ENCODE measurements around the gene APOBEC3B.

Gene APOBEC3B

GRCh38 chr22:38954414-38955043 is 27.6 kb upstream of the APOBEC3B start (continued):
- TF ChIP-seq PATZ1 (CRISPR knock-in tag; IDR thresholded peaks at IDR 0.05; ENCODE audit: borderline replicate concordance) = no peak
- no peak for TF ChIP-seq OSR1 (CRISPR knock-in tag; IDR thresholded peaks at IDR 0.05)
- no peak for TF ChIP-seq TOX (CRISPR knock-in tag; IDR thresholded peaks at IDR 0.05; ENCODE audit: borderline replicate concordance)
- TF ChIP-seq ZNF8 (CRISPR knock-in tag; IDR thresholded peaks at IDR 0.05) = no peak
- no peak for TF ChIP-seq ESRRG (CRISPR knock-in tag; IDR thresholded peaks at IDR 0.05)
- no peak for TF ChIP-seq RARB (CRISPR knock-in tag; IDR thresholded peaks at IDR 0.05)
- TF ChIP-seq ZNF70 (CRISPR knock-in tag; IDR thresholded peaks at IDR 0.05) = no peak
- no peak for TF ChIP-seq TCF4 (CRISPR knock-in tag; IDR thresholded peaks at IDR 0.05; ENCODE audit: borderline replicate concordance)
- no peak for TF ChIP-seq CSRNP3 (CRISPR knock-in tag; IDR thresholded peaks at IDR 0.05)
- no peak for TF ChIP-seq ZFP30 (CRISPR knock-in tag; IDR thresholded peaks at IDR 0.05)
- TF ChIP-seq PPARA (CRISPR knock-in tag; IDR thresholded peaks at IDR 0.05; ENCODE audit: borderline replicate concordance) = no peak

GRCh38 chr22:38955250-38955905 is 26.8 kb upstream of the APOBEC3B start:
- no peak for ATAC-seq
- TF ChIP-seq ISL1 (CRISPR knock-in tag; IDR thresholded peaks at IDR 0.05) = no peak
- no peak for TF ChIP-seq TOX (CRISPR knock-in tag; IDR thresholded peaks at IDR 0.05; ENCODE audit: borderline replicate concordance)

- ATAC-seq = no peak
- TF ChIP-seq PPARA (CRISPR knock-in tag; IDR thresholded peaks at IDR 0.05; ENCODE audit: borderline replicate concordance) = no peak
- no peak for TF ChIP-seq PATZ1 (CRISPR knock-in tag; IDR thresholded peaks at IDR 0.05; ENCODE audit: borderline replicate concordance)
- no peak for TF ChIP-seq ZC3H10 (CRISPR knock-in tag; IDR thresholded peaks at IDR 0.05)
These were observed 26.2 kb upstream of the APOBEC3B start for GRCh38 chr22:38955926-38956325.

- ATAC-seq = no peak
- no peak for TF ChIP-seq BACH2 (CRISPR knock-in tag; IDR thresholded peaks at IDR 0.05; ENCODE audit: borderline replicate concordance)
- TF ChIP-seq CREB5 (CRISPR knock-in tag; IDR thresholded peaks at IDR 0.05; ENCODE audit: low read depth) = no peak
- TF ChIP-seq ZNF8 (CRISPR knock-in tag; IDR thresholded peaks at IDR 0.05) = no peak
- no peak for TF ChIP-seq PPARA (CRISPR knock-in tag; IDR thresholded peaks at IDR 0.05; ENCODE audit: borderline replicate concordance)
- TF ChIP-seq CSRNP3 (CRISPR knock-in tag; IDR thresholded peaks at IDR 0.05) = no peak
- no peak for TF ChIP-seq ESRRG (CRISPR knock-in tag; IDR thresholded peaks at IDR 0.05)
- TF ChIP-seq POU6F1 (CRISPR knock-in tag; IDR thresholded peaks at IDR 0.05; ENCODE audit: borderline replicate concordance, low read depth) = no peak
- no peak for TF ChIP-seq ZFP3 (CRISPR knock-in tag; IDR thresholded peaks at IDR 0.05)
These were observed 25.6 kb upstream of the APOBEC3B start for GRCh38 chr22:38956551-38956950.
